K562 (cell line): Measurements from ENCODE around the gene CSNK1D. TPM values are rescaled to one million over a fixed set of nuclear protein-coding genes. Genes with fewer than 3 reads are reported as not detected.

Experiments
- ELK3 ChIP-seq: fragments of 450-650 bp; formaldehyde crosslinking; IDR thresholded peaks from 2 replicates; pipeline ENCODE4 v1.4.0; 2020; ENCODE audit warnings: mild to moderate bottlenecking
- FIP1L1 ChIP-seq: fragments of 200-400 bp; formaldehyde crosslinking; IDR thresholded peaks from 2 replicates; pipeline ENCODE4 v1.6.1; 2018; ENCODE audit warnings: mild to moderate bottlenecking, low read depth, low read length; ENCODE audit not compliant: poor library complexity, severe bottlenecking
- FUS ChIP-seq: fragments of 200-400 bp; formaldehyde crosslinking; optimal IDR thresholded peaks from 2 replicates; pipeline ENCODE3; 2017; ENCODE audit warnings: low read depth, low read length
- MLLT1 ChIP-seq, 2 experiments: fragments of 450-650 bp; IDR thresholded peaks; 2 replicates each; pipeline ENCODE4 v1.6.1; 2016
- NCOA1 ChIP-seq: fragments of 450-650 bp; IDR thresholded peaks from 2 replicates; pipeline ENCODE4 v1.6.1; 2016; ENCODE audit warnings: low read depth
- NCOR1 ChIP-seq: fragments of 450-650 bp; IDR thresholded peaks from 2 replicates; pipeline ENCODE4 v1.6.1; 2016; ENCODE audit warnings: mild to moderate bottlenecking, moderate library complexity
- RFX7 ChIP-seq: fragments of 250-450 bp; sonication (Bioruptor Pico); IDR thresholded peaks from 2 replicates; pipeline ENCODE4 v1.5.1; 2021; ENCODE audit warnings: mild to moderate bottlenecking
- SMARCA5 ChIP-seq: fragments of 450-650 bp; IDR thresholded peaks from 2 replicates; pipeline ENCODE4 v1.6.1; 2016
- SNAPC5 ChIP-seq: fragments of 250-450 bp; sonication (Bioruptor Pico); IDR thresholded peaks from 2 replicates; pipeline ENCODE4 v1.8.0; 2021; ENCODE audit warnings: moderate library complexity, mild to moderate bottlenecking, inconsistent platforms
- STAT5A ChIP-seq: IDR thresholded peaks from 2 replicates; pipeline ENCODE4 v1.6.1; 2012; ENCODE audit warnings: low read length, inconsistent platforms, borderline replicate concordance
- XRCC3 ChIP-seq: fragments of 450-650 bp; IDR thresholded peaks from 2 replicates; pipeline ENCODE4 v1.6.1; 2017; ENCODE audit warnings: mild to moderate bottlenecking, moderate library complexity
- ZEB2 ChIP-seq: fragments of 450-650 bp; IDR thresholded peaks from 2 replicates; pipeline ENCODE4 v1.6.1; 2016
- ZKSCAN8 ChIP-seq: fragments of 200-800 bp; sonication (Bioruptor generic); IDR thresholded peaks from 2 replicates; pipeline ENCODE4 v1.6.1; 2016; ENCODE audit warnings: missing genetic modification characterization, missing compliant biosample characterization
- ZNF224 ChIP-seq: sonication (generic); formaldehyde crosslinking; IDR thresholded peaks from 2 replicates; pipeline ENCODE4 v1.8.0; 2022; ENCODE audit warnings: mild to moderate bottlenecking, missing genetic modification reagents
- ZNF311 ChIP-seq: fragments of 250-450 bp; sonication (Bioruptor Pico); IDR thresholded peaks from 2 replicates; pipeline ENCODE4 v1.4.0; 2020; ENCODE audit warnings: mild to moderate bottlenecking, moderate library complexity
- ZNF318 ChIP-seq, 2 experiments: fragments of 450-650 bp; IDR thresholded peaks; 2 replicates each; pipeline ENCODE4 v1.6.1; 2016; ENCODE audit warnings: mild to moderate bottlenecking in 2 of 2, borderline replicate concordance in 1 of 2, low read depth in 1 of 2, moderate library complexity in 1 of 2
- polyA plus RNA-seq, 8 experiments: library from polyadenylated mRNA; depleted of rRNA in 4 of 8; stranded (reverse) in 5 of 8; unstranded in 3 of 8; fragments of >200 nt; fragmentation: Nextera tagmentation in 2 of 8; fragmentation: Illumina TruSeq in 1 of 8; extraction: Ambion mirVana in 2 of 8; extraction: Trizol in 1 of 8; gene quantifications; 2 replicates each; pipeline versions ENCODE4 v1.2.1 to v1.2.3, GENCODE V29; 2011 to 2014; ENCODE audit warnings: inconsistent platforms in 1 of 8, missing spikeins in 1 of 8
- total RNA-seq, 7 experiments: library from RNA; depleted of rRNA in 6 of 7; stranded (reverse); fragments of >200 nt in 6 of 7; fragmentation: Illumina TruSeq in 2 of 7; extraction: Trizol in 2 of 7; gene quantifications; 2 replicates each; pipeline versions ENCODE4 v1.2.1 to v1.2.3, GENCODE V29; 2011 to 2021; ENCODE audit warnings: low replicate concordance in 1 of 7
- TF ChIP-seq, protein P1 (sequence below): IDR thresholded peaks from 2 replicates; pipeline ENCODE4 v1.6.1; 2011; ENCODE audit warnings: borderline replicate concordance, low read depth, mild to moderate bottlenecking, moderate library complexity, low read length; ENCODE audit not compliant: insufficient read depth, poor library complexity, severe bottlenecking

CSNK1D gene
- total and polyA plus RNA-seq, 9 of the 15 experiments (the other 6 are each of a cell fraction or from before 2014, with no cell fraction given): 6.5 to 133 (median 41.3) TPM

DNA sequence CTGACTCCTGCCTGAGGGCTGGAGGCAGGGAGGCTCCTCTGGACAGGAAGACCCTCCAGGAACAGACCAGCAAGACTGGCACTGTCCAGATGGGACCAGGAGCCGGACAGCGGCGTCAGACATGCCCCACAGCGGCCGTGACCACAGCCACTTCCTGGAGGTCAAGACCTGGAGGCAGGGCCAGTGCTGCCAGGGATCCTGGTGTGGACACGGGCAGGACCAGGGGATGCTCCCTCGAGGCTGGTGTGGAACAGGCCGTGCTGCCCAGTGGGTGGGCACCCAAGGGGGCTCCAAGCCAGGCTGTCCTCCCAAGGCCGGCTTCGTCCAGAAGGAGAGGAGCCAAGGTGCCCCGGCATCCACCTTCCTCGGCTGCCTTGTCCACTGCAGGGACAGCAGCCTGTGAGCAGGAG, 56.4 kb downstream of the CSNK1D start (continued):
- no peak for TF ChIP-seq MLLT1 (IDR thresholded peaks at IDR 0.05)
- TF ChIP-seq RFX7 (CRISPR knock-in tag): no peak
- TF ChIP-seq SMARCA5: no peak
- no peak for TF ChIP-seq XRCC3
- no peak for TF ChIP-seq NCOA1
- peak; percentile 72 for TF ChIP-seq FIP1L1
- no peak for TF ChIP-seq FUS
- TF ChIP-seq ZNF318 (IDR thresholded peaks at IDR 0.05; ENCODE audit: borderline replicate concordance in 1 of 2, low read depth in 1 of 2): no peak
- TF ChIP-seq NCOR1: no peak
- no peak for TF ChIP-seq SNAPC5
- no peak for TF ChIP-seq ZNF224
- peak; percentile 16; the same call in 1 of the 2 replicates for TF ChIP-seq ZKSCAN8 (CRISPR knock-in tag)
- TF ChIP-seq ELK3 (CRISPR knock-in tag): no peak
- no peak; the same call in 1 of the 2 replicates for TF ChIP-seq ZNF311 (CRISPR knock-in tag)
- TF ChIP-seq STAT5A: no peak
- TF ChIP-seq, protein P1, sequence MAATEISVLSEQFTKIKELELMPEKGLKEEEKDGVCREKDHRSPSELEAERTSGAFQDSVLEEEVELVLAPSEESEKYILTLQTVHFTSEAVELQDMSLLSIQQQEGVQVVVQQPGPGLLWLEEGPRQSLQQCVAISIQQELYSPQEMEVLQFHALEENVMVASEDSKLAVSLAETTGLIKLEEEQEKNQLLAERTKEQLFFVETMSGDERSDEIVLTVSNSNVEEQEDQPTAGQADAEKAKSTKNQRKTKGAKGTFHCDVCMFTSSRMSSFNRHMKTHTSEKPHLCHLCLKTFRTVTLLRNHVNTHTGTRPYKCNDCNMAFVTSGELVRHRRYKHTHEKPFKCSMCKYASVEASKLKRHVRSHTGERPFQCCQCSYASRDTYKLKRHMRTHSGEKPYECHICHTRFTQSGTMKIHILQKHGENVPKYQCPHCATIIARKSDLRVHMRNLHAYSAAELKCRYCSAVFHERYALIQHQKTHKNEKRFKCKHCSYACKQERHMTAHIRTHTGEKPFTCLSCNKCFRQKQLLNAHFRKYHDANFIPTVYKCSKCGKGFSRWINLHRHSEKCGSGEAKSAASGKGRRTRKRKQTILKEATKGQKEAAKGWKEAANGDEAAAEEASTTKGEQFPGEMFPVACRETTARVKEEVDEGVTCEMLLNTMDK: no peak
- TF ChIP-seq ZEB2: no peak
